Stimulated activated CD8-positive, alpha-beta memory T cell treated with anti-CD3 and anti-CD28 coated beads, Interleukin-15, amount 100 ng/mL, for 4 hours (primary cell): ENCODE measurements around the gene PARVB.

Source experiments
- DNase-seq, 2 donors: peaks; one replicate each; pipeline ENCODE4 v3.0.0-alpha.2; 2020; ENCODE audit warnings: low read depth in 2 of 2

PARVB gene

DNA sequence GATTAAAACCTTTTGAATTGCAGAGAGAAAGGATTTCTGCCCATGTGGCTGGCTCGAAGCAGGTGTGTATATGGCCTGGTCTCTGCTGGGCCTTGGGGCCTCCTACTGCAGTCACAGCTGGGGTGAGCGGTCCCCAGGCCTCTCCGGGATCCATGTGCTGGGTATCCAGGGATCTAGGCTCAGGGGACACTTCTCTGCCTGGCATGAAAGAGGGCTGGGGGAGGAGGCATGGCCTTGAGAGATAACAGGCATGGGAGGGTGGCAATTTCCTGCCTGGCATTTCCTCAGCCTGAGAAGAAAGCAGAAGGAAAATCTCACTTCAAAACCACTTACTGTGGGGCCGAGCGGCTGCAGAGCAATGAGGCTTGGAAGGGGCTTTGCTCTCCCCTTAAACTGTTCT, 136.3 kb downstream of the PARVB start:
- DNase-seq = no peak

DNA sequence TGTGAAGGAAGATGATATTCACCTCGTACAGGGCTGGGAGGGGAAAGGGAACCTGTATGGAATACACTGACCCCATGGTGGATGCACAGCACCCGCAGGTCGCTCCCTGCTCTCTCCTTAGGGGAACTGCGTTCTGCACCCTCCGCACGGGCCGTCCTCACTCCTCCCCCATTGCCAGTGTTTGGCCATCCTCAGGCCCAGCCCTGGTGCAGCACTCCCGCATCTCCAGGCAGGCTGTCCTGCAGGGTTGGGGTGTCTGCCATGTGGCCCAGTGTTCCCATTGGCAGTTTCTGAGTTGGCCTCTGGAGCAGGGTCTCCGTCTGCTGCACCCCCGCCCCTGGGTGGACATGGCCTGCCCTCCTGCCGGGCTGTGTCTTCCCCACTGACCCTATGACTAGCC, 137.6 kb downstream of the PARVB start:
- no peak for DNase-seq

GRCh38 chr22:44162960-44163359, 138.9 kb downstream of the PARVB start:
- DNase-seq = no peak

DNA sequence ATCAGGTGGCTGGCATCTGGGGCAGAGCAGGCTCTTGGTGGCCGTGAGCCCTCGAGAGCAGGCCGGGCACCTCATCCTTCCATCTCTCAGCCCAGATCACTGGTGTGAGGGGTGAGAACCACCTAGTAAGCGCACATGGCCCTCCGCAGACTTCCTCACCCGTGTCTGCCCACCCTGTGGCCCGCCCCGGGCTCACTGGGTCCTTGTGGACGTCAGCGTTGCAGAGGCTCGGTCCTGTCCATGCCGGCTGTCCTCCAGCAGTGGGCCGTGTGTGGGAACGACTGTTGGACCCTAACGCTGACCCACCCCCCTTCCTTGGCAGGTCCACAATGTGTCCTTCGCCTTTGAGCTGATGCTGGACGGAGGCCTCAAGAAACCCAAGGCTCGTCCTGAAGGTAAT, 139.4 kb downstream of the PARVB start:
- no peak for DNase-seq

- DNase-seq = no peak
These were observed 139.9 kb downstream of the PARVB start for GRCh38 chr22:44164031-44164430.

GRCh38 chr22:44165286-44165874, 141.3 kb downstream of the PARVB start:
- no peak for DNase-seq

DNA sequence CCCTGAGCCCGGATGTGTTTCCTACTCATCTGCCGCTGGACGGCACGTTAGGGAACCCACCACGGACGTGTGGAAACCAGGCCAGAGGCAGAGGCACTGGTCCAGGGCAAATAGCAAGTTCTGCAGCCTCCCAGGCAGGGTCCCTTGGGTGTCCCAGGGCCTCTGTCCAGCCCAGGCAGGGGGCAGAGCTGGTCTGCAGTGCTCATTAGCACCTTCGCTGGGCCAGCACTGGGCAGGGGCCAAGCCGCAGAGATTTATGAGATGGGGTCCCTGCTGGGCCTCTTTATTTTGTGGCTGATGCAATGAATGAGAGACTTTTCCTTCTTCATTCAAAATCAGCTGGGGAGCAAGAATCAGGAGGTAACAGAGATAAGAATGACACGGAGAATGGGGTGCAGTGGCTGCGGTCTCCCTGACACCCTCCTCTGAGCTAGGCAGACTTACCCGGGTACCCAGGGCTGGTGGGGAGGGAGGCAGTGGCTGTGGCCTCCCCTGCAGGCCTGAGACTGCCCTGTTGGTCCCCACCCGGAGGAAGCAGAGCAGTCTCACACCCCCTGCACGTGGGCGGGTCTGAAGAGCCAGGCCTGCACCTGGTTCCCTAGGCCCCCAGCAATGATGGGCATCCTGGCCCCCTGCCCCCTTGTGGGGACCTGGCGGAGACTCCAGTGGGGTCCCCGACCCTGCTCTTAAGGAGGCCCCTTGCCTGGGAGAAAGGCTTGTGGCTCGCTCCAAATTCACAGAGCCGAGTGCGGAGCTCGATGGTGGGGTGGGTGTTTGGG, 142.6 kb downstream of the PARVB start:
- DNase-seq = no peak

- no peak for DNase-seq
These were observed 143.4 kb downstream of the PARVB start for GRCh38 chr22:44167501-44167900.

DNA sequence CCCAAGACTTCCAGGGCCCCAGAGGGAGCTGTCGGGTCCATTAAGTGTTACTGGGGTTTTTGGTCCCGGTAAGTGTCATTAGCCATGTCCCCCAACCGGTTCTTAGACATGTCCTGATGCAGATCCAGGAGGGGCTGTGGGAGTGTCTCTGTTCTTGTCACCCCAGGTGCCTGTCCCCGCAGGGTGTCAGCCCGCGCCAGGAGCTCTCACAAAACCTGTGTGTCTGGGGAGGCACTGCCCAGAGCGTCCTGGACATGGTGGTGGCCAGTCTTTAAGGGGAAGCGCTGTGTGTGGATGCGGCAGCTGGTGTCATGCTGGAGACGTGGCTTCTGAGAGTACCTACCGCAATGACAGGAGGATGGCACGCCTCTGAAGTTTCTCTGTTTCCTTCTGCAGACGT, 144.1 kb downstream of the PARVB start:
- DNase-seq = no peak

- DNase-seq = no peak
These were observed 146.4 kb downstream of the PARVB start for GRCh38 chr22:44170470-44170869.

- DNase-seq = no peak
These were observed 147.5 kb downstream of the PARVB start for GRCh38 chr22:44171561-44171960.

DNA sequence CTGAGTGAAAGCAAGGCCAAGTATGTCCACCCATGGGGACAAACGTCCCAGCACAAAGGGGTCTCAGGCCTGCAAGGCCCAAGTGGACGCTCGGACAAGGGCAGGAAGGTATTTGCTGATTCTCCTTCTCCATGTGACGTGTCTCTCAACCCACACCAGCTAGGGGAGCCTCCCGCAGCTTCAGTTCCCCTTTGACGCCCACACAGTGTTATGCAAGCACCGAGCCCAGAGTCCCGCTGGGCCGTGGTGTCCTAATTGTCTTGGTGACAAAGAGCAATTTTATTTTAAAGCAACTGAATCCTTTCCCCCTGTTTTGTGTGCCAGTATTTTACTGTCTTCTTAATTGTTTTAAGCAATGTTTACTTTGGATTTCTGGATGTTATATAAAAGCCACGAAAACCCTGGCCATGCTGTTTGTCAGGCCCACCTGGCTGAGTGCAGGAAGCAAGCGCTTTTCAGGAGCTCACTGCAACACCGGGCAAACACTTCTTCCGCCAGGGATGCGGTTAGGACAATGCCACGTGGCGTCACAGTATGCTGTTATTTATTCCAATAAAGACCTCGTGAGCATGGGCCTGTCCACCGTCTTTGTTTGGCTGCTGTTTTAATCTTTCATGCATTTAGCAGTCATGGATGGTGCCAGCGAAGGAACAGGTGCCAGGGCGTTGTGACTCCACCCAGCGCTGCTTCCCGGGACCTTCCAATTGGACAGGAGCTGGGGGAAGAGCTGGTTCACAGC, 148.4 kb downstream of the PARVB start:
- no peak for DNase-seq

- no peak for DNase-seq
These were observed 149.1 kb downstream of the PARVB start for GRCh38 chr22:44173154-44173553.

GRCh38 chr22:44175676-44176075, 151.6 kb downstream of the PARVB start:
- no peak for DNase-seq

DNA sequence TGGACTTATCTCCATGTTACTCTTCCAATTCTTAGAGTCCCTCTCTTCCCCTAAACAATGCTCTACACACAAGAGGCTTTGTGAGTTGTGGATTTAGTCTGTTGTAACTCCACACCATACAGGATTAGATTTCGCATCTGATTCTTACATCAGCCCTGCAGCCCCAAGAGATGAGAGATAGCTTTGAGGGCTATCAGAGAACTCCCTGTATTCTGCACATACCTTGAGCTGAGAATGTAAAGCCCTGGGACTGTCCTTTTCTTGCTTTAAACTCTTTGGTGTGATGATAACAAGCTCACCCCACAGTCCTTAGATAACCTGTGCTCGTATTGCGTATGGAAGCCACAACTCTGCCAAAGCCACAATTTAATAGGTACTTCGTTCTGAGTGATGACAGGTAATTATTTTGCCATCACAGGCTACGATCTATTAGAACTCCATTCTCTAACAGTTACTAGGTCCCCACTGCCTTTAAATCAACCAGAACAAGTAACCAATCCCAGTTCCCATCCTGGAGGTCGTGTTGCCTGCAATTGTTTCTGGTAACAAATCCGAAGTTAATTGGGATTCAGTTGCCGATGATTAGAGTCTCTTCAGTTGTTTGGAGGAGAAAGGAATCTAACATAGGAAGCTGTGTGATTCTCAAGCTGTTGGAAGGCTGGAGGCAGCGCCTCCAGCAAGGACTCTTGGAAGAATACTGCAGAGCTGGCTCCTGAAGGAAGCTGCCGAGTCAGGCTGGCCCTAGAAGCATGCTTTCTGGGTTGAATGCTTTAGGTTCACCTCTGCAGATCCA, 155.3 kb downstream of the PARVB start:
- DNase-seq = no peak

GRCh38 chr22:44179989-44180705, 156.0 kb downstream of the PARVB start:
- DNase-seq = no peak

- DNase-seq = no peak
These were observed 156.6 kb downstream of the PARVB start, which contains the start of gene PARVG for GRCh38 chr22:44180706-44181032. Gene PARVG, plus strand, starts transcription at chr22:44180925. Its CDS starts 2,405 bp downstream, at chr22:44183330.

- peak; percentile 53 to 57 for DNase-seq
These were observed 157.2 kb downstream of the PARVB start for GRCh38 chr22:44181033-44181911.

DNA sequence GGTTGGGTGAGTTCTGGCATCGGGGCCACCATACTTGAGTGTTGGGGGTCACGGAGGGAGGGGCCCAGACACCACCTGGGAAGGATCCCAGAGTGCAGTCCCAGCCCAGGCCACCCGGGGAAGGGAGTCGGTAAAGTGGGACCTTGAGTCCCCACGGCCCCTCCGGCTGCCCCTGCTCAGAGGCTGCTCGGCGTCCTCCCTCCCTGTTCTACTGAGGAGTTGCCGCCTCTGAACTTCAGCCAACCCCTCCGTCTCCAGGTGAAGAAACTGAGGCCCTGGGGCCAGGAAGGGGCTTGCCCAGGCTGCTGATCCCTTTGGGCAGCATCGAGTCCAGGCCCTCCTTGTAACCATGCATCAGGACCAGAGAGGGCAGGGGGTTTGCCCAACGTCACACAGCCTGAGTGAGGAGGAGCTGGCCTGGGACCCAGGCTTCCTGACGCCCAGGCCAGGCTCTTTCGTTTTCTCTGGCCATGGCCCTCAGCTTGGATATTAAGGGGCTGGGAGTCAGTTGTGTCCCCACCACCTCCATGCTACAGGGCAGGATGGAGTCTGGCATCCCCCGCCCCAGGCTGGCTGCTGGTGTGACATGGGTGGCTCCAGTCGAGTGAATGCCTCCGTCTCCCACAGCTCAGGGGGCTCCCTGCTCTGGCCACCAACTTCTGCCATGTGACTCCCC, 157.9 kb downstream of the PARVB start:
- DNase-seq = no peak
